Keratinocyte (primary cell): ENCODE results near the gene DEPDC1B.

Experiments
- EZH2 ChIP-seq: IDR thresholded peaks from one replicate; pipeline ENCODE4 v1.6.1; 2012; ENCODE audit warnings: inconsistent platforms, mild to moderate bottlenecking, low read length, moderate library complexity
- TF ChIP-seq, protein P1 (sequence below), 3 experiments: IDR thresholded peaks in 1 of 3; conservative IDR thresholded peaks in 1 of 3; optimal IDR thresholded peaks in 1 of 3; 2 replicates in 2 of 3; 3 replicates in 1 of 3; pipeline versions ENCODE3 to v1.5.1; 2011; ENCODE audit warnings: low read length in 3 of 3, mild to moderate bottlenecking in 3 of 3, moderate library complexity in 2 of 3, control low read depth in 1 of 3, inconsistent platforms in 1 of 3; ENCODE audit not compliant: insufficient read depth in 2 of 3; ENCODE audit errors: extremely low read depth in 1 of 3

DNA sequence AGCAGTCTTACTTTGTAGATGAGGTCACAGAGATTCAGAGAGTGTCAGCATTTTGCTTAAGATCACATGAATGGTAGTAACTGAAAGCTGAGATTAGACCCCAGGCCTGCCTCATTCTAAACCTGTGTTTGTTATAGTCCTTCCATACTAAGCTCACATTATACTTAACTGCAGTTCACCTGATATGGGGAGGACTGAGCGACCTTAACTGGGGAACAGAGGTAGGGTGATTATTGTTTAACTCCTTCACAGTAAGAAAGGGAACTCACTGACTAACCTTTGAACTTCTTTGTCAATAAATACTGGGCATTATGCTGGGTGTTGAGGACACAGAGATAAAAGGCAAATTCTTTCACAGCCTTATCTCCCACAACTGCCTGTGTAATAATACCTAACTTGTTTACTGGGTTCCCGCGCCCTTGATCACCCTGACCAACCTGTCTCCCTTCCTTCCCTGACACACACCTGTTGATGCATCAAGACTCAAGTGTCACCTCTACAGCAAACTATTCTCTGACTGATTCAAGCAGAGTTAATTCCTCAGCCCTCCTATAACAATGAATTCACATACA lies 27.2 kb downstream of the DEPDC1B start:
- TF ChIP-seq, protein P1, sequence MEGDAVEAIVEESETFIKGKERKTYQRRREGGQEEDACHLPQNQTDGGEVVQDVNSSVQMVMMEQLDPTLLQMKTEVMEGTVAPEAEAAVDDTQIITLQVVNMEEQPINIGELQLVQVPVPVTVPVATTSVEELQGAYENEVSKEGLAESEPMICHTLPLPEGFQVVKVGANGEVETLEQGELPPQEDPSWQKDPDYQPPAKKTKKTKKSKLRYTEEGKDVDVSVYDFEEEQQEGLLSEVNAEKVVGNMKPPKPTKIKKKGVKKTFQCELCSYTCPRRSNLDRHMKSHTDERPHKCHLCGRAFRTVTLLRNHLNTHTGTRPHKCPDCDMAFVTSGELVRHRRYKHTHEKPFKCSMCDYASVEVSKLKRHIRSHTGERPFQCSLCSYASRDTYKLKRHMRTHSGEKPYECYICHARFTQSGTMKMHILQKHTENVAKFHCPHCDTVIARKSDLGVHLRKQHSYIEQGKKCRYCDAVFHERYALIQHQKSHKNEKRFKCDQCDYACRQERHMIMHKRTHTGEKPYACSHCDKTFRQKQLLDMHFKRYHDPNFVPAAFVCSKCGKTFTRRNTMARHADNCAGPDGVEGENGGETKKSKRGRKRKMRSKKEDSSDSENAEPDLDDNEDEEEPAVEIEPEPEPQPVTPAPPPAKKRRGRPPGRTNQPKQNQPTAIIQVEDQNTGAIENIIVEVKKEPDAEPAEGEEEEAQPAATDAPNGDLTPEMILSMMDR (optimal IDR thresholded peaks at IDR 0.05 in 1 of 3, IDR thresholded peaks at IDR 0.05 in 1 of 3, conservative IDR thresholded peaks at IDR 0.05 in 1 of 3; ENCODE audit: extremely low read depth in 1 of 3, insufficient read depth in 2 of 3, low read length in 3 of 3), result no peak
- TF ChIP-seq EZH2, result no peak
